Neural cell (in vitro differentiated cells): ENCODE data around the gene OR14A16.

Experiments
- EP300 ChIP-seq: fragments of 450-650 bp; conservative IDR thresholded peaks from 2 replicates; pipeline ENCODE4 v1.6.1; 2014; ENCODE audit warnings: antibody characterized with exemption, mild to moderate bottlenecking, moderate library complexity; ENCODE audit not compliant: poor library complexity, severe bottlenecking
- EZH2 ChIP-seq: fragments of 200-600, 300-800 bp; shearing (Covaris generic), sonication (generic); IDR thresholded peaks from 2 replicates; pipeline ENCODE4 v1.6.1; 2014; ENCODE audit warnings: antibody characterized with exemption, low read length, borderline replicate concordance, mild to moderate bottlenecking; ENCODE audit not compliant: insufficient read depth, poor library complexity, severe bottlenecking
- MXI1 ChIP-seq: fragments of 450-650 bp; conservative IDR thresholded peaks from 2 replicates; pipeline ENCODE4 v1.6.1; 2014; ENCODE audit warnings: antibody characterized with exemption, mild to moderate bottlenecking; ENCODE audit not compliant: poor library complexity, severe bottlenecking
- POLR2AphosphoS5 ChIP-seq: IDR thresholded peaks from 2 replicates; pipeline ENCODE4 v1.6.1; 2012
- RAD21 ChIP-seq: fragments of 450-650 bp; conservative IDR thresholded peaks from 2 replicates; pipeline ENCODE4 v1.6.1; 2014; ENCODE audit warnings: antibody characterized with exemption, mild to moderate bottlenecking, moderate library complexity
- SMC3 ChIP-seq: fragments of 450-650 bp; conservative IDR thresholded peaks from 2 replicates; pipeline ENCODE4 v1.6.1; 2014; ENCODE audit warnings: antibody characterized with exemption, mild to moderate bottlenecking, moderate library complexity; ENCODE audit not compliant: poor library complexity
- TAF1 ChIP-seq: IDR thresholded peaks from 2 replicates; pipeline ENCODE4 v1.6.1; 2012; ENCODE audit warnings: low read depth
- TF ChIP-seq, protein P1 (sequence below): fragments of 450-650 bp; IDR thresholded peaks from 2 replicates; pipeline ENCODE4 v1.5.1; 2014; ENCODE audit warnings: antibody characterized with exemption, mild to moderate bottlenecking, moderate library complexity; ENCODE audit not compliant: poor library complexity, severe bottlenecking
- TF ChIP-seq, protein P2 (sequence below): IDR thresholded peaks from 2 replicates; pipeline ENCODE4 v1.6.1; 2012; ENCODE audit warnings: borderline replicate concordance

DNA sequence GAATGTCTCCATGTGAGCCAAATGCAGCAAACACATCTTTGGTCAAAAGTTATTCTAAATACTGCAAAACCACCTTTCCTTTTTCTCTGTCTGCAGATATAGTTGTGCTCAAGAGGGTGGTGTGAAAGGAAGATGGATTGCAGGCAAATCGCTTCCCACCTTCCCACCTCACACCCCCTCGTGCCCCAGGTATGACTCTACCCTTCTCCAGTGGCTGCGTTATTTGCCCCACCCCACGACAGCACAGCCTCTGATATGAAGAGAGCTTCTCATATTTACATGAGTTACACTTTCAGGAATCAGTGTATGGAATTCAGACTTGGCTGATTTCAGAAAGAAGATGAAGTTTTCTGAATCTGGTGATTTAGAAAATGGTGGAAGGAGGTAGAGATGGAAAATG is 38.8 kb upstream of the OR14A16 start:
- TF ChIP-seq SMC3: no peak
- TF ChIP-seq, protein P1, sequence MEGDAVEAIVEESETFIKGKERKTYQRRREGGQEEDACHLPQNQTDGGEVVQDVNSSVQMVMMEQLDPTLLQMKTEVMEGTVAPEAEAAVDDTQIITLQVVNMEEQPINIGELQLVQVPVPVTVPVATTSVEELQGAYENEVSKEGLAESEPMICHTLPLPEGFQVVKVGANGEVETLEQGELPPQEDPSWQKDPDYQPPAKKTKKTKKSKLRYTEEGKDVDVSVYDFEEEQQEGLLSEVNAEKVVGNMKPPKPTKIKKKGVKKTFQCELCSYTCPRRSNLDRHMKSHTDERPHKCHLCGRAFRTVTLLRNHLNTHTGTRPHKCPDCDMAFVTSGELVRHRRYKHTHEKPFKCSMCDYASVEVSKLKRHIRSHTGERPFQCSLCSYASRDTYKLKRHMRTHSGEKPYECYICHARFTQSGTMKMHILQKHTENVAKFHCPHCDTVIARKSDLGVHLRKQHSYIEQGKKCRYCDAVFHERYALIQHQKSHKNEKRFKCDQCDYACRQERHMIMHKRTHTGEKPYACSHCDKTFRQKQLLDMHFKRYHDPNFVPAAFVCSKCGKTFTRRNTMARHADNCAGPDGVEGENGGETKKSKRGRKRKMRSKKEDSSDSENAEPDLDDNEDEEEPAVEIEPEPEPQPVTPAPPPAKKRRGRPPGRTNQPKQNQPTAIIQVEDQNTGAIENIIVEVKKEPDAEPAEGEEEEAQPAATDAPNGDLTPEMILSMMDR: no peak
- TF ChIP-seq EP300: no peak
- no peak for TF ChIP-seq POLR2AphosphoS5
- no peak for TF ChIP-seq EZH2
- TF ChIP-seq MXI1: no peak
- TF ChIP-seq RAD21: no peak
- no peak for TF ChIP-seq TAF1
- TF ChIP-seq, protein P2, sequence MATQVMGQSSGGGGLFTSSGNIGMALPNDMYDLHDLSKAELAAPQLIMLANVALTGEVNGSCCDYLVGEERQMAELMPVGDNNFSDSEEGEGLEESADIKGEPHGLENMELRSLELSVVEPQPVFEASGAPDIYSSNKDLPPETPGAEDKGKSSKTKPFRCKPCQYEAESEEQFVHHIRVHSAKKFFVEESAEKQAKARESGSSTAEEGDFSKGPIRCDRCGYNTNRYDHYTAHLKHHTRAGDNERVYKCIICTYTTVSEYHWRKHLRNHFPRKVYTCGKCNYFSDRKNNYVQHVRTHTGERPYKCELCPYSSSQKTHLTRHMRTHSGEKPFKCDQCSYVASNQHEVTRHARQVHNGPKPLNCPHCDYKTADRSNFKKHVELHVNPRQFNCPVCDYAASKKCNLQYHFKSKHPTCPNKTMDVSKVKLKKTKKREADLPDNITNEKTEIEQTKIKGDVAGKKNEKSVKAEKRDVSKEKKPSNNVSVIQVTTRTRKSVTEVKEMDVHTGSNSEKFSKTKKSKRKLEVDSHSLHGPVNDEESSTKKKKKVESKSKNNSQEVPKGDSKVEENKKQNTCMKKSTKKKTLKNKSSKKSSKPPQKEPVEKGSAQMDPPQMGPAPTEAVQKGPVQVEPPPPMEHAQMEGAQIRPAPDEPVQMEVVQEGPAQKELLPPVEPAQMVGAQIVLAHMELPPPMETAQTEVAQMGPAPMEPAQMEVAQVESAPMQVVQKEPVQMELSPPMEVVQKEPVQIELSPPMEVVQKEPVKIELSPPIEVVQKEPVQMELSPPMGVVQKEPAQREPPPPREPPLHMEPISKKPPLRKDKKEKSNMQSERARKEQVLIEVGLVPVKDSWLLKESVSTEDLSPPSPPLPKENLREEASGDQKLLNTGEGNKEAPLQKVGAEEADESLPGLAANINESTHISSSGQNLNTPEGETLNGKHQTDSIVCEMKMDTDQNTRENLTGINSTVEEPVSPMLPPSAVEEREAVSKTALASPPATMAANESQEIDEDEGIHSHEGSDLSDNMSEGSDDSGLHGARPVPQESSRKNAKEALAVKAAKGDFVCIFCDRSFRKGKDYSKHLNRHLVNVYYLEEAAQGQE: no peak
